Measurements from ENCODE around the gene PRPH2.
"Not testable (repeated sequence)": the region's sequence is repeated elsewhere in the genome, so short reads cannot be mapped to it uniquely, and the experiment has no call there.

The PRPH2 gene

DNA sequence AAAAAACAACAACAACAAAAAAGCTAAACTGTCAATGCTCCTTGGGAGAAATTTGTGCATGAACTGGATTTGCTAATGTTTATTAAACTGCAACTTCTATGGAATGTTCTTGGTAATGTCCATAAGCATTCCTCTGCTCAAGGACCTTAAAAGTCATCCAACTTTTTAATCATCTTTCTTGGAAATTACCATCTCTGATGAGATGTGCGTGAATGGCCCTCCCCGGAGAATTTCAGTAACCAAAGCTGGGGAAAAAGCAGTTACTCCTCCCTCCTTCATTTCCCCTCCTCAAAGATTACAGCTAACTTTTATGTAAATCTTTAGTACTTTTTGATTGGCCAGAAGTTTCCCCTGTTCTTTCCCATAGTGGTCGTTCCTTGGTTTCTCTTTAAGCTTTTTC is 18.3 kb upstream of the PRPH2 start:
- DNase-seq = no peak

DNA sequence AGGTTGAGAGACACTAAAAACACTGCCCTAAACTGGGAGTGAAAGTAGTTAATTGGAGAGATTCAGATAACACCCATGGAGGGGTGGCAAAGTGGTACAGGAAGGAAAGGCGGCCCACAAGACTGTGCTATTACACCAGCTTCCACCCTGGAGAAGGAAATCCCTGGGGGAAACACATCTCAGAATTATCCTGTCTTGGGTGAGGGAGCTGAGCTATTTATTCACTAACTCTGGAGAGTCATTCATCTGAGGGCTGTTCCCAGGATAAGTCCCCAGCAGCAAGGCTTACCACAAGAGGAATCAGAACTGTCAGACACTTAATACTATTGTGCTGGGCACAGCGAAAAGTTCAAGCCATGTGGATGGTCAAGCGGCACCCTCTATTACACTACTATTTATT is 13.6 kb upstream of the PRPH2 start:
- DNase-seq = no peak

DNA sequence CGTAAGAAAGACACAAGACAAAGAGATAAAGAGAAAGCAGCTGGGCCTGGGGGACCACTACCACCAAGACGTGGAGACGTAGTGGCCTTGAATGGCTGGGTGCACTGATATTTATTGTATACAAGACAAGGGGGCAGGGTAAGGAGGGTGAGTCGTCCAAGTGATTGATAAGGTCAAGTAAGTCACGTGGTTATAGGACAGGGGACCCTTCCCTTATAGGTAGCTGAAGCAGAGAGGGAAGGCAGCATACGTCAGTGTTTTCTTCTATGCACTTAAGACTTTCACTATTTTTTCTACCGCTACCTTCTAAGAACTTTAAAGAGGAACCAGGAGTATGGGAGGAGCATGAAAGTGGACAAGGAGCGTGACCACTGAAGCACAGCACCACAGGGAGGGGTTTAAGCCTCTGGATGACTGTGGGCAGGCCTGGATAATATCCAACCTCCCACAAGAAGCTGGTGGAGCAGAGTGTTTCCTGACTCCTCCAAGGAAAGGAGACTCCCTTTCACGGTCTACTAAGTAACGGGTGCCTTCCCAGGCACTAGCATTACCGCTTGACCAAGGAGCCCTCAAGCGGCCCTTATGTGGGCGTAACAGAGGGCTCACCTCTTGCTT is 11.6 kb upstream of the PRPH2 start:
- not testable (repeated sequence) for DNase-seq

DNA sequence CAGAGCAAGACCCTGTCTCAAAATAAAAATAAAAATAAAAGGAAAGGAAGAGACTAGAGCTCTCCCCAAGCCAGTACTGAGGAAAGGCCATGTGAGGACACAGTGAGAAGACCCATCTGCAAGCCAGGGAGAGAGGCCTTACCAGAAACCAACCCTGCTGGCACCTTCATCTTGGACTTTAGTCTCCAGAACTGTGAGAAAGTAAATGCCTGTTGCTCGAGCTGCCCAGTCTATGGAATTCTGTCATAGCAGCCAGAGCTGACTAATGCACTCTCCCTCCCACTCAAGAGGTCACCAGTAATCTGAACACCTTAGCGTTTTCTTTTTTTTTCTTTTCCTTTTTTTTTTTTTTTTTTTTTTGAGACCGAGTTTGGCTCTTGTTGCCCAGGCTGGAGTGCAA is 7.3 kb upstream of the PRPH2 start:
- DNase-seq = no peak

DNA sequence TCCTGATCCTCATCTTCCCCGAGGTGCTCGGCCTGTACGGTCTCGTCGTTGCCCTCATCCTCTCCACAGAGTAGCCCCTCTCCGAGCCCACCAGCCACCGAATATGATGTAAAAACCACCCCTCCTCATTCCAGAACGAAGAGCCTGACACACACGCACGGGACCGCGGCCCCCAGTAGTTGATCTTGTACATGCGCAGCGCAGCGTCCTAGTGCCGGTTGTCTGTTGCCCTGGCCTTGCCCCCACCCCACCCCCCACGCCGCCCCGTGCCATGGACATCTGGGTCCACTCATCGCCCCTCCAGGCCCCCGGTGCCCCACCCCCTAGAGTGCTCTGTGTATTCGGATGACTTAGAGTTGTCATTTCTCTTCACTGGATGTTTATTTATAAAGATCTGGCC is 5.2 kb upstream of the PRPH2 start:
- DNase-seq = no peak

DNA sequence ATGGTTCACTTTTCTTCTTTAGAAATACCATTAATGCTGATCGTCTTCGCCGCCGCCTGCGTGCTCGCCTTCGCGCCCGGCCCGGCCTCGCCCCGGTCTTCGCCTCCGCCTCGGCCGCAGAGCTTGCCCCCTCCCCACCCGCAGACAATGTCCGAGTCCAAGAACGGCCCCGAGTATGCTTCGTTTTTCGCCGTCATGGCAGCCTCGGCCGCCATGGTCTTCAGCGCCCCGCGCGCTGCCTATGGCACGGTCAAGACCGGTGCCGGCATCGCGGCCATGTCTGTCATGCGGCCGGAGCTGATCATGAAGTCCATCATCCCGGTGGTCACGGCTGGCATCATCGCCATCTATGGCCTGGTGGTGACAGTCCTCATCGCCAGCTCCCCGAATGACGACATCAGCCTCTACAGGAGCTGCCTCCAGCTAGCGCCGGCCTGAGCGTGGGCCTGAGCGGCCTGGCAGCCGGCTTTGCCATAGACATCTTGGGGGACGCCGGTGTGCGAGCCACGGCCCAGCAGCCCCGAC is 4.8 kb upstream of the PRPH2 start:
- peak; percentile 0 for DNase-seq

DNA sequence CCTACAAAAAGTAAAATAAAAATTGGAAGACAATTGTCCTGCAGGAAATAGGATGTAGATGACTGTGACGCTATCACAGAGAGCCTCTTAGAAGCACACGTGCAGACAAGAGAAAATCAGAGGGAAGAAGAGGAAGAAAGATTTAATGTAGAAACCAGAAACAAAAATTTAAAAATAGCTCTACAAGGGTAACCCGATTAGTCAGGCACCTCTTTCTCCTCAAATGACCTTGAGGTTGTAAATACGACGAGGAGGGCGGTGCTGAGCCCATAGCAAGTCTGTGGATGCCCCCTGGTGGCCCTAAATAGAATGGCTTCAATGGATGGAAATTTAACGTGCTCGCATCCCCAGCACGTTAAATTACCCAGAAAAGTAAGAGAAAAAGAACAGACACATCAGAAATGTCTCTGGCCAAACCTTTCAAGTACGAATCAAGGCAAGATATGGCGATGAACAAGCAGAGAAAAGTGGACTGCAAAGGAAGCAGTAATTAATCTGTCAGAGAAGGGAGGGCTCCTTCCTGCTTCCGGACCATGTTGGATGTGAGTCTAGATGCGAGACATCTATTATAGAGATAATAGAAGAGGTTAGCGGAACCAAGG is 4.2 kb upstream of the PRPH2 start:
- DNase-seq = peak; percentile 66

DNA sequence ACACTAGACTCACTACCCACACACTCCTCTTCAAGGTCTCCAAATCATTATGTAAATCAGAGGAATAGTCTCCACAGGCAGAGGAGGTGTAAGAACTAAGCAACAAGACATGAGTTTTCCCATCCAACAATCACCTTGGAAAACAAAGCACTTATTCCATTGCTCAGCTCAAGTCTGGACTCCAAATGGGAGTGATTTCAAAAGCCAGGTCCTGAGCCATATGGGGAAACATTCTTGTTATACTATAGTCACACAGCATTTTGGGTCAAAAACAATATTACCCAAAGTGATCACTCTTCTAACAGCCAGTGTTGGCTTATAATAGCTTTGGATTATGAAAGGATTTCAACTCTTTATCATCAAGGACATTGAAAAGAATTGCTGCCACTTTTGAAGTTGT is 3.6 kb upstream of the PRPH2 start:
- no peak for DNase-seq

DNA sequence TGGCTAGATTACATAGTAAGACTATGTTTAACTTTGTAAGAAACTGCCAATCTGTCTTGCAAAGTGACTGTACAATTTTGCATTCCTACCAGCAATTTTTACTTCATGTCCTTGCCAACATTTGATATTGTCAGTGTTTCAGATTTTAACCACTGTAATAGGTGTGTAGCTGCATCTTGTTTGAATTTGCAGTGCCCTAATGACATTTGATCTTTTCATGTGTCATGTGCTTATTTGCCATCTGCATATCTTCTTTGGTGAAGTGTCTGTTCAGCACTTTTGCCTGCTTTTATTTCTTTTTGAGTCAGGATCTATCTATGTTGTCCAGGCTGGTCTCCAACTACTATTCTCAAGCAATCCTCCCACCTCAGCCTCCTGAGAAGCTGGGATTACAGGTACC is 2.4 kb upstream of the PRPH2 start:
- no peak for DNase-seq

DNA sequence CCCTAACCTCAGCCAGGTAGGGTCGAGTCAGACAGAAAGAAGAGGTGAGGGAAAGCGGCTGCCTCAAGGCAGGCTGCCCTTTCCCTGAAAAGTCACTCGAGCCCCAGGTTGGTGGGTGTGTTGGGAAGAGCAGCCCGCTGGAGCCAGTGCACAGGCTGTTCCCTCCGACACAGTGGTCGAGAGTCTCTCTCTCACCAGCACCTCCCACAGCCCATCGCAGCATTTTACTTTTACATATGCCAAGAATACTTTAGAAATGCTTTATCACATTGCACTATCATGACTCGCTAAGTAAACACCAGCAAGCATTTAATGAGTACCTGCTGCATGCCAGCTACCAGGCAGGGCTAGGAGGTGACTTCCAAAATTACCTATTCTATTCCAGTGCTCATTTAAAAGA is 1.7 kb downstream of the PRPH2 start:
- no peak for DNase-seq

DNA sequence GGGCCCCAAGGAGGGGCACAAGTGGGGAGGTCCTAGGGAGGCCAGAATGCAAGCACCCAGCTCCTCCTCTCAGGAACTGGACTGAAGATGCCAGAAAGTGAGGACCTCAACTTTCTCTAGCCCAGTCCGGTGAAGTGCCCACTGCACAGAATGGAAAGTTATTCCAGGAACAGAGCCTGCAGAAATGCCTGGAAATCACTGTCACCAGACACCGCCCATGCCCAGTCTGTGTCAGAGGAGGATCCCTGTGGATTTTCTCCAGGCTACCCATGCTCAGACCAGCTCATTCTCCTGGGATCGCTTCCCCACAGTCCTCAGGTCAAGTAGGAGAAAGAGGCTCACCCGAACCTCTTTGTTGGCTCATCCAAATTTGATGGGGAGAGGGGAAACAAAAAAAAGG is 6.5 kb downstream of the PRPH2 start:
- DNase-seq = no peak

DNA sequence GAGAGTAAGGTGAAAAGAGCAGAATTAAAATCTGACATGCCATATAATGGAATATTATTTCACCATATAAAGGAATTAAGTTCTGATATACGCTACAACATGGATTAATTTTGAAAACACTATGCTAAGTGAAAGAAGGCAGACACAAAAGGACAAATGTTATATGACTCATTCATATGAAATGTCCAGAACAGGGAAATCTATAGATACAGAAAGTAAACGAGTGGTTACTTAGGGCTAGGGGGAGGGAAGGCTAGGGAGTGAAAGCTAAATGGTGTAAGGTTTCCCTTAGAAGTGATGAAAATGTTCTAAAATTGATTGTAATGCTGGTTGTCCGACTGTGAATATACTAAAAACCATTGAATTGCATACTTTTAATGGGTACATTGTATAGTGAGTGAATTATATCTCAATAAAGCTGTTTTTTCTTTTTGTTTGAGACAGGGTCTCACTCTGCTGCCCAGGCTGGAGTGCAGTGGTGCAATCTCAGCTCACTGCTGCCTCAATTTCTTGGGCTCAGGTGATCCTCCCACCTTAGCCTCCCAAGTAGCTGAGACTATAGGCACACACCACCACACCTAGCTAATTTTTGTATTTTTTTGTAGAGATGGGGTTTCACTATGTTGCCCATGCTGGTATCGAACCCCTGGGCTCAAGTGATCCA is 8.2 kb downstream of the PRPH2 start:
- no peak for DNase-seq

DNA sequence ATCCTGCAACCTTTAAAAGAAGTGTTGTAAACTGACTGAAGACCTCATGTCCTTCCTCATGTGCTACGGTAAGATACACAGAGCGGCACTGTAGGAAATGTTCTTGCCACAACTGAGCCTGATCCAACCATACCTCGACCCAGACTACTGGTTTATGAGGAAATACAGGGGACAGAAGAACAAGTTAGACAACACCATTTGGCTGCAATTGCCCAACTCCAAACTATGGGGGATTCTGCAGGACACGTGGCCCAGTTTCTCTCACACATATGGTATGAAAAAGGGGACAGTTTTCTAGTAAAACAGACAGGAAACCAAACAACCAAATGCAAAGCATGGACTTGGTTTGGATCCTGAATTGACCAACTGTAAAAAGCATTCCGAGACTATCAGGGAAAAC is 10.5 kb downstream of the PRPH2 start:
- DNase-seq = no peak

DNA sequence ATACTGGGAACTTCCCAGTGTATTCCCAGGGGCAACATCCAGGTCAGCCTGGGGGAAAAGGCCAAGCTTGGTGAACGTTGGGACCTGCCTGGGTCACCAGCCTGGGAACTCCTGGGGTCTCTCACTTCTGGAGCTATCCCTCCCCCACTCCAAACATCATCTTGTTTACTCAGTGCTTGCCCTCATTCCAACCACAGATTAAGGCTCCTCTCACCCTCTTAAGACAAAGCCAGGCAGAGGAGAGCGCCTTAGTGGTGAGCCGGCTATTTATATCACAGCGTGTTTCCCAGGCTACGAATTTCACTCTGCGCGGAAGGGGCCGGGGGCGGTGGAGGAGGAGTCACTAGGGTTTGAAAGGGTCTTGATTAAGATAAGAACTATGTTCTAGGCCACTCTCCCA is 12.1 kb downstream of the PRPH2 start:
- DNase-seq = no peak

DNA sequence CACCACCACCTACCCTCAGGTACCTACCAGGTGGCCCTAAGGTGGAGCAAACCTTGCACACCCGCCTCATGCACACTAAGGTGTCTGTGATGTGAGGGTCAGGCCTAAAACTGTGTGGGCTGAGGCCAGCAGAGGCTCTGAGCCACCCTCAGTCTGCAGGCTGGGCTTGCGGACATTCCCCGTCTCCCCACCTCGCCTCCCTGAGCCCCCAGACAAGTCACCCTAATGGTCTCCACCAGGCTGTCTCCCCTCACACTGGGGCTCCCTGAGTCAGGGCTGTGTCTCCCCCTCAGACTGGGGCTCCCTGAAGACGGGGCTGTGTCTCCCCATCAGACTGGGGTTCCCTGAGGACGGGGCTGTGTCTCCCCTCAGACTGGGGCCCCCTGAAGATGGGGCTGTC is 12.5 kb downstream of the PRPH2 start:
- no peak for DNase-seq

DNA sequence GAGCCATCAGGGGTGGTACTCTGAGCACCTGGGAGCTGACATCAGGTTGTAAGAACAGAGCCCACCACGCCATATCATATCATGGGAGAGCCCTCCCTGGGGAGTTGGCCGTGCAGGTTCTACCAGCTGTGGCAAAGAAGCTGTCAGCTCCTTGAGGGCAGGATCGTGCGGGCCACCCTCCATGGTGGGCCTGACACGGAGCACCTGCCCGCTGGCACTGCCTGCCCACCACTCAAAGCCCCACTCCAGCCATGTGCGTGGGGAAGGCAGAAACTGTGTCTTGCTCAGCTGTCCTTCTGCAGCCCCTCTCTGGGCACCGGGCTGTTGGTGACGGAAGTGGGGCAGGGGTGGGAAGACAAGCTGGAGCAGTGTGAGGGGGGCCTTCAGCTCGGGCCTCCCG is 14.3 kb downstream of the PRPH2 start:
- no peak for DNase-seq

DNA sequence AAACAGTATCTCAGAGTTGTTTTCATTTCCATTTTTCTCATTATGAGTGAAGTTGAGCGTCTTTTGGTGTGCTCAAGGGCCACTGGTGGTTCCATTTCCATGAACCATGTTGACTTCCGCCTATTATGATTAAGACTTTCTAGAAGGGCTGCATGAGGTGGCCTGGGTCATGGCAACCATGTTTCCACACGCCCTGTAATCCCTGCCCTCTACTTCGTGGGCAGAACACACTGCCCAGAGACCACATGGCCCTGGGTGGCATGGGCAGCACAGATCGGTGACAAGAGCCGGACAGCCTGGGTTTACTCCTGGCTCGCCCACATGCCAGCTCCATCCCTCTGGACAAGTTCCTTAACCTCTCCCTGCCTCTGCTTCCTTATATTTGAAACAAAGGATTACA is 14.8 kb downstream of the PRPH2 start:
- DNase-seq = no peak

DNA sequence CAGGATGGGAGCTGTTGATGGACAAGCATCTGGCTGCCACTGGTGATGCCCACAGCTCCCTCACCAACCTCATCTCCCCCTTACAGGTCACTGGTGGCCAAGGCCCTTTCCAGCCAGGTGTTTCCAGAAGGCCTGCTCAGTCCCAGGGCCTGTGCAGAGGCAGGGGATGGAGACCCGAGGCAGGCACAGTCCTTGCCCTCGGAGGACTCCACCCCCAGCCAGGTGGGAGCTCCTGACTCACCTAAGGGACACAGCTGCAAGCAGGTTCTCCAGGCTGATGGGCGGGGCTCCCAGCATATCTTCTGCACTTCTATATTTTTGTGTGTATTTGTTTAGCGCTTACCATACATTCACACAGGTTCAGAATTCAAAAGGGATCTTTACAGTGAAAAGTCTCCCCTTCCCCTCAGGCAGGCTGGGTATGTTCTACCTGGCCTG is 17.4 kb downstream of the PRPH2 start:
- DNase-seq = no peak

DNA sequence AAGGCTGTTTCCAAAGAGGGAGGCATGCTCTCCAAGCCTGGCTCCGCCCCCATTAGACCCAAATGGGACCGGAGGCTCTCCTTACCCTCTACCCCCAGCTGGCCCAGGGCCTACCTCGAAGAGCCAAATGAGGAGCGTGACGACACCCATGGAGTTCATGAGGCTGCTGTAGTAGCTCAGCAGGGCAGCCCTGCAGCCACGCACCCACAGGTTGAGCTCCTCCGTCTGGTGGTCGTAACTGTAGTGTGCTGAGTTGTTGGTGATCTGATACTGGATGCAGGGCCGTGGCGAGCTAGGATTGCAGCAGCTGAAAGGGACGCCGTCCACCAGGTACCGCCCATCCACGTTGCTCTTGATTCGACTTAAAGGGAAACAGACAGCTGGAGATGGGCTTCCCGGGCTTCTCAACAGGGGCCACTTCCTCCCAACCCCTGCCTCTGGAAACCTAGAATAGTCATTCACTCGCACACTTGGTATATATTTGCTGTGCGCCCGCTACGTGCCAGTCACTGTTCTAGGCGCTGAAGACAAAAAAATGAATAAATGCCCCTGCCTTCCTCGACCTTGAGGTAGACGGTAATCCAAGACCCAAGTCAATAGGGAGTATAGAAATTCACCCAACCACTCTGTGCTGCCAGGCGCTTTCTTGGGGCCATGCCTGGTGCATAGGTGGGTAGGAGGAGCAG is 18.0 kb downstream of the PRPH2 start:
- DNase-seq = no peak

DNA sequence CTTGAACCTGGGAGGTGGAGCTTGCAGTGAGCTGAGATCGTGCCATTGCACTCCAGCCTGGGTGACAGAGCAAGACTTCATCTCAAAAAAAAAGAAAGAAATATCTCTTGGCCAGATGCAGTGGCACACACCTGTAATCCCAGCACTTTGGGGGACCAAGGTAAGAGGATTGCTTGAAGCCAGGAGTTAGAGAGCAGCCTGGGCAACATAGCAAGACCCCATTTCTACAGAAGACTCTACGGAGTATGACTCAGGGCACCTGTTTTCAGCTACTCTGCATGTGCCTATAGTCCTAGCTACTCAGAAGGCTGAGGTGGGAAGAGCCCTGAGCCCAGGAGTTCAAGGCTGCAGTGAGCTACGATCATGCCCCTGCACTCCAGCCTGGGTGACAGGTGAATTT is 19.6 kb downstream of the PRPH2 start:
- not testable (repeated sequence) for DNase-seq

DNA sequence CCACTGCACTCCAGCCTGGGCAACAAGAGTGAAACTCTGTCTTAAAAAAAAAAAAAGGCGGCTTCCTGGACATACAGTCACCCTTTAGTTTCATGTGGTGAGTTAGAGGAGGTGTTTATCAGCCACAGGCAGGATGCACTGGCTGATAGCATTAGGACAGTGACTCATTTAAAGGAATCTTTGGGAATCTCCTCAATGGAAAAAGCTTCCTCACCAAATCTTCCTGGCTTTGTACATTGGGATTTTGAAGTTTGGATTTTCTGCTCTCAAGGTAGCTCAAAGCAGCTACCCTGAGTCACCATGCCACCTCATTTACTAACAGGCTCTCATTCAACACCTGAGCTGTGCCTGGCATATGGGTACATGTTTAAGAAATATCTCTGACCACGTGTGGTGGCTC is 20.2 kb downstream of the PRPH2 start:
- no peak for DNase-seq

DNA sequence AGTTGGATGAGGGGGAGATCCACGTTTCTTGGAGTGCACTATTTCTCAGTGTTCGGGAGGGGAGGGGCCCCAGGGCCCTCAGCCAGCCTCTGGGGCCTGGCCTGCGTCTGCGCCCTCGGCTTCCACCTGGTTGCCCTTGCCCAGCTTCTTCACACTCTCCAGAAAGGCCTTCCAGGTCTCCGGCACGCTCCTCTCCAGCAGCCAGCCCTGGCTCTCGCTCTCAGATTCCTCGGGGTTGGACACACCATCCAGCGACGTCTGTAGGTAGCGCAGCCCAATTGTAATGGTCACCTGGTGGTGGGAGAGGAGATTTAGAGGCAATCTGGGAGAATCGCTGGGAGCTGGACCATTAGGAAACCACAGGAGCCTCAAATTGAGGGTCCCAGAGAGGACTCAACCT is 24.2 kb downstream of the PRPH2 start:
- no peak for DNase-seq

DNA sequence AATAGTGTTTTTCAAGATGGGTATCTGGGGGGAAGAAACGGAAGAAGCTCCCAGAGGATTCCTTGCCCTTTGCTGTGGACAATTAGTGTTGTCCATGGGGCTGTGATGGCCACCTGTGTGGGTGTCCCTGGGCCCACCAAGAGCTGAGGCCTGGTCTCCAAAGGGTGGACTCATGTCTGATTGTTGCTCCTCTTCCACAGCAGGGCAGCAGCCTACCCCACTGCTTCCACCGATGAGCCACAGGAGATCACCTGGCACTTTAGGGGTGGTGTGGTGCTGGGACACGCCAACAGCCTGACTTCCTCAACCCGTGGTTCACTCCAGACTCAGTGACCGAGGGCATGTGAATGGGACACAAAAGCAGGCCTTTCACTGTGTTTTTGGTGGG is 25.1 kb downstream of the PRPH2 start:
- no peak for DNase-seq

Measured in activated CD4-positive, alpha-beta T cell treated with anti-CD3 and anti-CD28 coated beads, Interleukin-2, amount 50 U/mL, for 1 hour (primary cell).